Spleen (tissue), 11 donors: ENCODE measurements around the gene LMF2. TPM values are rescaled to one million over a fixed set of nuclear protein-coding genes. Genes with fewer than 3 reads are reported as not detected.

Experiments used
- DNase-seq: peaks from one replicate; pipeline ENCODE4 v3.0.0-alpha.2; 2020
- H3K27ac ChIP-seq, 8 donors: fragments of 200-600 bp; sonication (generic) in 7 of 8; 1 replicate in 4 of 8; 2 replicates in 4 of 8; pipeline versions ENCODE4 v1.5.0 to v1.8.0; 2016 to 2021; ENCODE audit warnings: inconsistent platforms in 4 of 8, mild to moderate bottlenecking in 4 of 8, moderate library complexity in 1 of 8
- H3K27me3 ChIP-seq, 7 donors: fragments of 200-600 bp; sonication (generic) in 6 of 7; replicated peaks in 1 of 7; 1 replicate in 4 of 7; 2 replicates in 3 of 7; pipeline versions ENCODE4 v1.5.0 to v1.8.0; 2016 to 2021; ENCODE audit warnings: inconsistent platforms in 3 of 7, mild to moderate bottlenecking in 1 of 7
- H3K36me3 ChIP-seq, 6 donors: fragments of 200-600 bp; sonication (generic) in 5 of 6; 1 replicate in 4 of 6; 2 replicates in 2 of 6; pipeline versions ENCODE4 v1.5.0 to v1.8.0; 2016 to 2021; ENCODE audit warnings: inconsistent platforms in 2 of 6
- H3K4me1 ChIP-seq, 6 donors: fragments of 200-600 bp; sonication (generic) in 5 of 6; 1 replicate in 3 of 6; 2 replicates in 3 of 6; pipeline versions ENCODE4 v1.5.0 to v1.8.0; 2016 to 2021; ENCODE audit warnings: inconsistent platforms in 3 of 6
- H3K4me3 ChIP-seq, 8 donors: fragments of 200-600 bp; sonication (generic) in 7 of 8; 1 replicate in 4 of 8; 2 replicates in 4 of 8; pipeline versions ENCODE4 v1.5.0 to v1.8.0; 2016 to 2021; ENCODE audit warnings: inconsistent platforms in 4 of 8, mild to moderate bottlenecking in 4 of 8, moderate library complexity in 2 of 8
- H3K9me3 ChIP-seq, 8 donors: fragments of 200-600 bp; sonication (generic) in 7 of 8; 1 replicate in 4 of 8; 2 replicates in 4 of 8; pipeline versions ENCODE4 v1.5.0 to v1.8.0; 2016 to 2021; ENCODE audit warnings: inconsistent platforms in 4 of 8
- POLR2A ChIP-seq, 3 donors: fragments of 450-650 bp; IDR thresholded peaks; one replicate each; pipeline ENCODE4 v1.5.1; 2017; ENCODE audit warnings: antibody characterized with exemption in 3 of 3, mild to moderate bottlenecking in 1 of 3
- POLR2AphosphoS5 ChIP-seq, 3 donors: sonication (generic); formaldehyde crosslinking; IDR thresholded peaks; one replicate each; pipeline ENCODE4 v1.5.1; 2017; ENCODE audit warnings: antibody characterized with exemption in 3 of 3
- WGBS, 5 donors: extraction: QIAGEN DNeasy Blood & Tissue Kit in 3 of 5; methylation state at CpG; one replicate each; pipeline versions ENCODE4 v1.1.5 to v1.1.7; 2013 to 2018; 5-methylcytosine and 5-hydroxymethylcytosine counted together
- intact Hi-C: fragments of 100-400 bp; cut with DNase I; formaldehyde crosslinking; loops from one replicate; pipeline ENCODE4 v1.15.0; 2023; ENCODE audit warnings: low total_unique reads
- polyA plus RNA-seq, 3 donors: library from polyadenylated mRNA; stranded (reverse); fragments of 200-250 nt; gene quantifications; one replicate each; pipeline ENCODE4 v1.2.1, GENCODE V29; 2013
- total RNA-seq, 7 donors: library from RNA; depleted of rRNA in 3 of 7; stranded (reverse); fragments of >200 nt in 3 of 7; fragmentation: NEBNext Ultra II Directional in 4 of 7; extraction: Animal tissue kit (Norgen Biotek cat#: 25700) in 4 of 7; gene quantifications; one replicate each; pipeline versions ENCODE4 v1.1.0 to v1.2.1, GENCODE V29; 2016 to 2021
- TF ChIP-seq, protein P1 (sequence below), 11 experiments: fragments of 200-600 bp in 7 of 11; fragments of 450-650 bp in 4 of 11; sonication (generic) in 4 of 11; IDR thresholded peaks in 8 of 11; conservative IDR thresholded peaks in 3 of 11; 1 replicate in 7 of 11; 2 replicates in 4 of 11; pipeline versions ENCODE4 v1.4.0 to v1.8.0; 2016 to 2021; ENCODE audit warnings: antibody characterized with exemption in 11 of 11, inconsistent platforms in 4 of 11, mild to moderate bottlenecking in 1 of 11
- donor health status: healthy with polysubstance abuse.
- donor health status: DM: no; HTN: no; CAD: no; lungs with moderate emphysema.
- donor health status: DM: no; HTN: no; CAD: no.
- donor health status: Bipolar disorder and iron deficiency.
- donor health status: healthy.
- donor health status: DM: no; HTN: no; CAD: no.
- donor health status: DM: yes; HTN: yes; CAD: no.

The LMF2 gene
- total and polyA plus RNA-seq, 10 donors: 36.6 to 81.1 (median 70.0) TPM

DNA sequence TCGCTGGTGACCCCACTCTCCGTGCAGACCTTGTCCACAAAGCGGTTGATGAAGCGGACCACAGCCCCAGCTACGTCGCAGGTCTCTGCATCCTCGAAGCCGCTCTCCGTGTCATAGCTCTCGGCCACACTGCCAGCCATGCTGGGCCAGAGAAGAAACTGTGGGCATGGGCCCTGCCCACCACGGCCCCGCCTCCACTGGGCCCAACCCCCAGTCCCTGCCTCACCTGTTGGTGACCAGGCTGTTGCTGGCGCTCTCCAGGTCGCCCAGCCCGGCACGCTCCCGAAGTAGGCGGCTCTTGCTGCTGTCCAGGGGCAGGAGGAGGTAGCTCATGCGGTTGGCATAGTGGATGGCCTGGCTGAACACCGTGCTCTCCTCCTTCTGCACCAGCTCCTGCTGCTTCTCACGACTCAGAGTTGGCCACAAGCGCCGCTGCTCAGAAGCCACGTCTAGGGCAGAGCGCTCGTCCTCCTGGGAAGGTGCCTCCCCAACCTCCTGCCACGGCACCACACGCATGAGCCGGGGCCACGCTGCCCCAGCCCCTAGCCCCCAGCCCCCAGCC lies 45.4 kb downstream of the LMF2 start:
- H3K9me3 ChIP-seq: no peaks in the 10 kb centered on the region
- no peak overlapping the region for H3K27ac ChIP-seq
- no peak overlapping the region for H3K4me3 ChIP-seq
- peak in 2 of 3 donors; percentile 17 to 23 for TF ChIP-seq POLR2AphosphoS5 (IDR thresholded peaks at IDR 0.05)
- TF ChIP-seq, protein P1, sequence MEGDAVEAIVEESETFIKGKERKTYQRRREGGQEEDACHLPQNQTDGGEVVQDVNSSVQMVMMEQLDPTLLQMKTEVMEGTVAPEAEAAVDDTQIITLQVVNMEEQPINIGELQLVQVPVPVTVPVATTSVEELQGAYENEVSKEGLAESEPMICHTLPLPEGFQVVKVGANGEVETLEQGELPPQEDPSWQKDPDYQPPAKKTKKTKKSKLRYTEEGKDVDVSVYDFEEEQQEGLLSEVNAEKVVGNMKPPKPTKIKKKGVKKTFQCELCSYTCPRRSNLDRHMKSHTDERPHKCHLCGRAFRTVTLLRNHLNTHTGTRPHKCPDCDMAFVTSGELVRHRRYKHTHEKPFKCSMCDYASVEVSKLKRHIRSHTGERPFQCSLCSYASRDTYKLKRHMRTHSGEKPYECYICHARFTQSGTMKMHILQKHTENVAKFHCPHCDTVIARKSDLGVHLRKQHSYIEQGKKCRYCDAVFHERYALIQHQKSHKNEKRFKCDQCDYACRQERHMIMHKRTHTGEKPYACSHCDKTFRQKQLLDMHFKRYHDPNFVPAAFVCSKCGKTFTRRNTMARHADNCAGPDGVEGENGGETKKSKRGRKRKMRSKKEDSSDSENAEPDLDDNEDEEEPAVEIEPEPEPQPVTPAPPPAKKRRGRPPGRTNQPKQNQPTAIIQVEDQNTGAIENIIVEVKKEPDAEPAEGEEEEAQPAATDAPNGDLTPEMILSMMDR (IDR thresholded peaks at IDR 0.05 in 8 of 11, conservative IDR thresholded peaks at IDR 0.05 in 3 of 11): no peak
- intact Hi-C loops: no loop called here
- WGBS, 5 donors: 93 to 96% (median 94%) methylated on average over 25 to 30 of the region's 30 CpGs
- peaks cover 4 to 100% (median 97%) of the 10 kb centered on the region in 6 donors for H3K36me3 ChIP-seq
- H3K4me1 ChIP-seq: peaks cover 0 to under 1% (median 0%) of the 10 kb centered on the region in 6 donors
- no peak for DNase-seq
- H3K27me3 ChIP-seq: no peaks in the 10 kb centered on the region

DNA sequence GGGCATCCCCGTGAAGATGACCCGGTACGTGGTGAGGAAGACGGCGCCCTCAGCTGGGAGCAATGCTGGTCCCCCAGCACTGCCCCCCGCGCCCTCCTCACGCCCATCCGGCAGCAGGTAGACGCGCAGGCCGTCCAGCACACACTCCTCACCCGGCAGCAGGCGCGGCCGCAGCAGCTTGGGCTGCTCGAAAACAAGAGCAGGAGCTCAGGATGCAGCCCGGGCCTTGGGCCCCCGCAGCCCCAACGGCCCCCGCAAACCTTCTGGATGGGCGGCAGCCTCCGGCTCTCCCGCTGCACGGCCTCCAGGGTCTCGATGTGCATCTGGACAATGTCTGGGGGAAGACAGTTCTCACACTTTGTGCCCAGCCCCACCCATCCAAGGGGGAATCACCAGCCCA lies 46.0 kb downstream of the LMF2 start:
- TF ChIP-seq POLR2AphosphoS5 (IDR thresholded peaks at IDR 0.05) (no peak), POLR2A (IDR thresholded peaks at IDR 0.05) (no peak)
- TF ChIP-seq, protein P1 (IDR thresholded peaks at IDR 0.05 in 8 of 11, conservative IDR thresholded peaks at IDR 0.05 in 3 of 11): no peak
- intact Hi-C loops: no loop called here
- H3K9me3 ChIP-seq: no peaks in the 10 kb centered on the region
- no peak for DNase-seq
- no peak overlapping the region for H3K27ac ChIP-seq
- no peaks in the 10 kb centered on the region for H3K4me1 ChIP-seq
- WGBS, 5 donors: 95 to 98% (median 97%) methylated on average over 22 to 26 of the region's 26 CpGs
- no peaks in the 10 kb centered on the region for H3K27me3 ChIP-seq
- no peak overlapping the region for H3K4me3 ChIP-seq
- H3K36me3 ChIP-seq: peaks cover 4 to 100% (median 96%) of the 10 kb centered on the region in 6 donors

DNA sequence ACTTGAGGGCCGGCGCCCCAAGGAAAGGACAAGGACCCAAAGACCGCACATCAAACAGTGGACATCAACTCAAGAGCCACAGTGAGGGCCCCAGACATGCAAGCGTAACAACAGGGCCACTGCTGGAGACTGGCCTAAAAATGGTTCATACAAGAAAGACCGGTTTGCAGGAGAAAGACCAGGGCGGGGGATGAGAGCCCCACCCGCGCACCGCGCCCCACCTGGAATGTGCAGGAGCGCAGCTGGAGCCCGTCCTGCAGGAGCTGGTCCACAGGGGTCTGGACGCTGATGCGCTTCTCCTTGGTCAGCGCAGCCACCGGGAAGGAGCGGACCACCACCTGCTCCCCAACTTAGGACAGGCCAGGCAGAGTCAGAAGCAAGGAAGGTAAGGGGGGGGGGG lies 46.6 kb downstream of the LMF2 start:
- DNase-seq: no peak
- Histone ChIP-seq H3K4me1 (no peaks in the 10 kb centered on the region), H3K36me3 (peaks cover 4 to 100% (median 96%) of the 10 kb centered on the region in 6 donors), H3K27me3 (no peaks in the 10 kb centered on the region), H3K9me3 (no peaks in the 10 kb centered on the region), H3K27ac (no peak overlapping the region), H3K4me3 (no peak overlapping the region)
- intact Hi-C loops: no loop called here
- TF ChIP-seq POLR2AphosphoS5 (IDR thresholded peaks at IDR 0.05) (no peak), POLR2A (IDR thresholded peaks at IDR 0.05) (no peak)
- TF ChIP-seq, protein P1 (IDR thresholded peaks at IDR 0.05 in 8 of 11, conservative IDR thresholded peaks at IDR 0.05 in 3 of 11): no peak
- WGBS, 5 donors: 95 to 98% (median 97%) methylated on average over 17 of the region's 17 CpGs

DNA sequence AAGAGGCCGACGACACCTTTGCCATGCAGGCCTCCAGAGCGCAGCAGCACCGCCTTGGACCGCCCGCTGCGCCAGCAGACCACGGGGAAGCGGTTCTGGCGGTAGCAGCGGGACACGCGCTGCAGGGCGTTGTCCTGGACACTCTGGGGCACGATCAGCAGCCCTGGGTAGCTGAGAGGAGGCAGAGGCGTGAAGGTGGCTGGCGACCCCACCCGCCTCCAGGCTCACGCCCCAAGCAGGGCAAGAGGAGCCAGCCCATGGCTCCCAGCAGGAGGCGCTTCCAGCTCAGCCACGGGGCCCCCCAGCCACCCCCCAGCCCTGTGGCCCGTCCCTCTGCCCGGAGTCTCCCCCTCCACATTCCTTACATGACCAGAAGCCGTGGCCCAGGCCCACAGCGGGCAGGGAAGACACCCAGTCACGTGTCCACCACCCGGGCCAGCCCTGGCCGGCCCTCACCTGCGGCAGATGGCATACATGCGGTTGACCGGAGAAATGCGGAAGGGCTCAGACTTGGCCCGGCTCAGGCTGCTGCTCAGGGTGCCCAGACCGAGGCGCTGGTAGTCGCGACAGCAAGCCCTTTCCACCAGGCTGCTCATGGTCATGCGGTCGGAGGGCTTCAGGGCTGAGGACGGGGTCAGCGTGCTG lies 47.9 kb downstream of the LMF2 start:
- 93 to 96% (median 95%) methylated on average over 25 to 41 of the region's 41 CpGs for WGBS, 5 donors
- intact Hi-C loops: no loop called here
- no peak overlapping the region for H3K27ac ChIP-seq
- no peak for TF ChIP-seq POLR2A (IDR thresholded peaks at IDR 0.05)
- peak in 1 of 3 donors; percentile 62 for TF ChIP-seq POLR2AphosphoS5 (IDR thresholded peaks at IDR 0.05)
- TF ChIP-seq, protein P1 (IDR thresholded peaks at IDR 0.05 in 8 of 11, conservative IDR thresholded peaks at IDR 0.05 in 3 of 11): peak in 1 of 11 experiments; percentile 21
- H3K4me3 ChIP-seq: no peak overlapping the region
- DNase-seq: no peak
- no peaks in the 10 kb centered on the region for H3K27me3 ChIP-seq
- no peaks in the 10 kb centered on the region for H3K4me1 ChIP-seq
- H3K36me3 ChIP-seq: peaks cover 4 to 100% (median 96%) of the 10 kb centered on the region in 6 donors
- no peaks in the 10 kb centered on the region for H3K9me3 ChIP-seq
